HG02973 (cell line): Measurements from ENCODE around the gene UNC80.
"Not testable (repeated sequence)": the region's sequence is repeated elsewhere in the genome, so short reads cannot be mapped to it uniquely, and the experiment has no call there.

Source experiments
- ATAC-seq: cut with Tn5 transposase; IDR thresholded peaks from one replicate; pipeline ENCODE4 v1.9.1; 2021; ENCODE audit warnings: moderate library complexity; ENCODE audit not compliant: unreplicated experiment

The UNC80 gene, protein sequence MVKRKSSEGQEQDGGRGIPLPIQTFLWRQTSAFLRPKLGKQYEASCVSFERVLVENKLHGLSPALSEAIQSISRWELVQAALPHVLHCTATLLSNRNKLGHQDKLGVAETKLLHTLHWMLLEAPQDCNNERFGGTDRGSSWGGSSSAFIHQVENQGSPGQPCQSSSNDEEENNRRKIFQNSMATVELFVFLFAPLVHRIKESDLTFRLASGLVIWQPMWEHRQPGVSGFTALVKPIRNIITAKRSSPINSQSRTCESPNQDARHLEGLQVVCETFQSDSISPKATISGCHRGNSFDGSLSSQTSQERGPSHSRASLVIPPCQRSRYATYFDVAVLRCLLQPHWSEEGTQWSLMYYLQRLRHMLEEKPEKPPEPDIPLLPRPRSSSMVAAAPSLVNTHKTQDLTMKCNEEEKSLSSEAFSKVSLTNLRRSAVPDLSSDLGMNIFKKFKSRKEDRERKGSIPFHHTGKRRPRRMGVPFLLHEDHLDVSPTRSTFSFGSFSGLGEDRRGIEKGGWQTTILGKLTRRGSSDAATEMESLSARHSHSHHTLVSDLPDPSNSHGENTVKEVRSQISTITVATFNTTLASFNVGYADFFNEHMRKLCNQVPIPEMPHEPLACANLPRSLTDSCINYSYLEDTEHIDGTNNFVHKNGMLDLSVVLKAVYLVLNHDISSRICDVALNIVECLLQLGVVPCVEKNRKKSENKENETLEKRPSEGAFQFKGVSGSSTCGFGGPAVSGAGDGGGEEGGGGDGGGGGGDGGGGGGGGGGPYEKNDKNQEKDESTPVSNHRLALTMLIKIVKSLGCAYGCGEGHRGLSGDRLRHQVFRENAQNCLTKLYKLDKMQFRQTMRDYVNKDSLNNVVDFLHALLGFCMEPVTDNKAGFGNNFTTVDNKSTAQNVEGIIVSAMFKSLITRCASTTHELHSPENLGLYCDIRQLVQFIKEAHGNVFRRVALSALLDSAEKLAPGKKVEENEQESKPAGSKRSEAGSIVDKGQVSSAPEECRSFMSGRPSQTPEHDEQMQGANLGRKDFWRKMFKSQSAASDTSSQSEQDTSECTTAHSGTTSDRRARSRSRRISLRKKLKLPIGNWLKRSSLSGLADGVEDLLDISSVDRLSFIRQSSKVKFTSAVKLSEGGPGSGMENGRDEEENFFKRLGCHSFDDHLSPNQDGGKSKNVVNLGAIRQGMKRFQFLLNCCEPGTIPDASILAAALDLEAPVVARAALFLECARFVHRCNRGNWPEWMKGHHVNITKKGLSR (N-terminal part only)

GRCh38 chr2:209771474-209772289 is at the start of gene UNC80:
Gene UNC80 (plus strand): TSS chr2:209771832. CDS start chr2:209772073, 241 bp downstream.
- no peak for ATAC-seq

DNA sequence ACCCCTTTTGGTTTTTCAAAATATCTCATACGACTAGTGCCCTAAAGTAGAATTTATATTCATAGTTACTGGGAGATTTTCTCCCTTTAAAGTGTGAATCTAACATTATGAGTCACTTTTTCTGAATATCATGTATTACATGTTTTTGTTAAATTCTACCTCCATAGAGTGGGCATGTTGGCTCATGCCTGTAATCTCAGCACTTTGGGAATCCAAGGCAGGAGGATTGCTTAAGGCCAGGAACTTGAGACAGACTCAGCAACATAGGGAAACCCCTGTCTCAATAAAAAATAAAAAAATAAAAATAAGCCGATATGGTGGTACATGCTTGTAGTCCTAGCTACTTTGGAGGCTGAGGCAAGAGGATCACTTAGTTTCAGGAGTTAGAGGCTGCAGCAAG is 45.3 kb upstream of the UNC80 start:
- no peak for ATAC-seq

- ATAC-seq, result no peak
Observed at GRCh38 chr2:209727077-209727476, 44.6 kb upstream of the UNC80 start.

- no peak for ATAC-seq
Observed at GRCh38 chr2:209734805-209735204, 36.8 kb upstream of the UNC80 start.

DNA sequence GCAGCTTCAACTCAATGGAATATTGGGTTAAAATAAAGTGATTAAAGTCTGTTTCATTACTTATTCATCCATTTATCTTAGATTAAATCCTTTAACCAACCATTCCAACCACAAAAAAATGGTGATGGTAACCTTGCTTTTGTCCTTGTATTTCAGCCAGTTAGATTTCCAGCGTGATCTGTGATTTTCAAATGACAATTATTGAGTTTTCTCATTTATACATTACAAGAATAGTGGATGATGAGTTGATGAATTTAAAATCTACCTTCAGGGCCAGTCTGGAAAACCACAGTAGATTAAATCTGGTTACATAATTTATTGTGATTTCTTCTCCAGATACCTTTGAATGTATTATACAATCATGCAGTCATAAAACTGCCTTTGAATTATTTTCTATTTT is 29.7 kb upstream of the UNC80 start:
- no peak for ATAC-seq

- ATAC-seq, result no peak
Observed at GRCh38 chr2:209753020-209753419, 18.6 kb upstream of the UNC80 start.

DNA sequence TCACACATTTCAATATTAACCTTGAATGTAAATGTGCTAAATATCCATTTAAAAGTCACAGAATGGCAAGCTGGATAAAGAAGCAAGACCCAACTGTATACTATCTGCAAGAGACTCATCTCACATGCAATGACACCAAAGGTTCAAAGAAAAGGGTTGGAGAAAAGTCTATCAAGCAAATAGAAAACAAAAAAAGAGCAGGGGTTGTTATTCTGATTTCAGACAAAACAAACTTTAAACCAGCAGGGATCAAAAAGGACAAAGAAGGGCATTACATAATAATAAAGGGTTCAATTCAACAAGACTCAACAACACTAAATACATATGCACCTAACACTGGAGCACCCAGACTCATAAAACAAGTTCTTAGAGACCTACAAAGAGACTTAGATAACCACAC is 14.5 kb upstream of the UNC80 start:
- no peak for ATAC-seq

GRCh38 chr2:209761566-209761965 is 10.1 kb upstream of the UNC80 start:
- no peak for ATAC-seq

DNA sequence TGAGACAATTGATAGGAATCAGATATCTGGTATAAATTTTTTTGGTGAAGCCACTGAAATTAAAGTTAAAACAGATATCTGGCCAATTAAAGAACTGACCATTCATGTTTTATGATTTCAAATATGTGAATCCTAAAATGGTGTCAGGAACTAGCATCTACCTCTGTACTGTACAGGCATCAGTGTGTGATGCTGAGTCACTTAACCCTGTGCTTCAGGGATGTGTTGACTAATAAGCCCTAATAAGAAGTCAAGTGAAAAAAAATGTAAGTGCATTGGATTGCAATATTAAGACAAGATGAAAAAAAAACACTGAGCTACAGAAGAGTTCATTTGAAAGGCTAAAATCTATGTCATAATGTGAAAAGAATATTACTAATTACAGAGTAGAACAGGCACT is 9.1 kb upstream of the UNC80 start:
- no peak for ATAC-seq

- ATAC-seq, result no peak
Observed at GRCh38 chr2:209763106-209763505, 8.5 kb upstream of the UNC80 start.

- ATAC-seq, result no peak
Observed at GRCh38 chr2:209766613-209767012, 5.0 kb upstream of the UNC80 start.

GRCh38 chr2:209767316-209767715 is 4.3 kb upstream of the UNC80 start:
- no peak for ATAC-seq

- ATAC-seq, result no peak
Observed at GRCh38 chr2:209768557-209768956, 3.1 kb upstream of the UNC80 start.

- ATAC-seq, result no peak
Observed at GRCh38 chr2:209772290-209772685, 656 bp downstream of the UNC80 start.

GRCh38 chr2:209773377-209773776 is 1.7 kb downstream of the UNC80 start:
- no peak for ATAC-seq

GRCh38 chr2:209787416-209787815 is 15.8 kb downstream of the UNC80 start:
- ATAC-seq, result no peak

DNA sequence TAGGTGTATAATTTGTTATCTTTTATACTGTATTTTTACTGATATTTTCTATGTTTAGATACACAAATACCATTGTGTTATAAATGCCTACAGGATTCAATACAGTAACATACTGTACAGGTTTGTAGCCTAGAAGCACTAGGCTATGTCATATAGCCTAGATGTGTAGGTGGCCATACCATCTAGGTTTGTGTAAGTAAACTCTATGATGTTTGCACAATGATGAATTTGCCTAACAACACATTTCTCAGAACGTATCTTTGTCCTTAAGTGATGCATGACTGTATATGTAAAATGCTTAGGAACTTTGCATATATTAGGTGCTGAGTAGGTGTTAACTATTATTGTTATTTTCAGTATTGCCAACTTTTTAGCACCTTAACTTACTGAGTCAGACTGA is 17.3 kb downstream of the UNC80 start:
- no peak for ATAC-seq

GRCh38 chr2:209790066-209790728 is 18.6 kb downstream of the UNC80 start:
- ATAC-seq, result no peak

DNA sequence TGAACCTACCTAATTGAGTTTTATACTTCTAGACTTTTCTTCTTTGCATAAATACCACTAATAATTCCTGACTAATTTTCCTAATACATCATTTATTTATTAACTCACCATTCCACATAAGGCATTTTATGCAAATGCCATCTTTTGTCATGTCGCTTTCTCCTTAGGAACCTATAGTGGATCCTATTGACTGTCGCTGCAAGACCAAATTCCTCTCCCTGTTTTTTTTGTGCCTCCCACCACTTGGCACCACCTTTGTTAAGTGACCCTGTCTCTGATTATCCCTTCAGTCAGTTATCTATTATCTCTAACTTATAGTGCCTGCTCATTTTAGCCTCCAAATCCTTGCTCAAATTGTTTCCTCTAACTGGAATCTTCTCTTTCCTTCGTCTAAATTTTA is 19.5 kb downstream of the UNC80 start:
- ATAC-seq, result no peak

- not testable (repeated sequence) for ATAC-seq
Observed at GRCh38 chr2:209795425-209795824, 23.8 kb downstream of the UNC80 start.
